Smooth muscle cell (in vitro differentiated cells): Measurements from ENCODE around the gene AKAP7. TPM values are rescaled to one million over a fixed set of nuclear protein-coding genes. Genes with fewer than 3 reads are reported as not detected.

Experiments used
- DNase-seq: peaks from one replicate; lab custom pipeline; 2025; ENCODE audit not compliant: unreplicated experiment; lab: John Stamatoyannopoulos, UW
- H2AFZ ChIP-seq: fragments of 200-600 bp; sonication (generic); 2 replicates; pipeline ENCODE4 v1.6.0; 2016; ENCODE audit warnings: antibody characterized with exemption, low read depth, mild to moderate bottlenecking
- H3F3A ChIP-seq: fragments of 200-600 bp; sonication (generic); 2 replicates; pipeline ENCODE4 v1.6.0; 2017; ENCODE audit warnings: antibody characterized with exemption, low read depth
- H3K27ac ChIP-seq: fragments of 200-600 bp; sonication (generic); 2 replicates; pipeline ENCODE4 v1.5.1; 2016; ENCODE audit warnings: low read depth, mild to moderate bottlenecking
- H3K27me3 ChIP-seq: fragments of 200-600 bp; sonication (generic); 2 replicates; pipeline ENCODE4 v1.6.1; 2016; ENCODE audit warnings: low read depth, mild to moderate bottlenecking
- H3K36me3 ChIP-seq: fragments of 200-600 bp; sonication (generic); 2 replicates; pipeline ENCODE4 v1.5.1; 2016; ENCODE audit warnings: low read depth
- H3K4me1 ChIP-seq: fragments of 200-600 bp; sonication (generic); 2 replicates; pipeline ENCODE4 v1.5.1; 2016; ENCODE audit warnings: low read depth
- H3K4me2 ChIP-seq: fragments of 200-600 bp; sonication (generic); 2 replicates; pipeline ENCODE4 v1.6.0; 2016; ENCODE audit warnings: mild to moderate bottlenecking
- H3K4me3 ChIP-seq: fragments of 200-600 bp; sonication (generic); 2 replicates; pipeline ENCODE4 v1.5.1; 2016; ENCODE audit warnings: mild to moderate bottlenecking
- H3K79me2 ChIP-seq: fragments of 200-600 bp; sonication (generic); 2 replicates; pipeline ENCODE4 v1.6.0; 2016; ENCODE audit warnings: low read depth, mild to moderate bottlenecking
- H3K9ac ChIP-seq: fragments of 200-600 bp; sonication (generic); 2 replicates; pipeline ENCODE4 v1.6.0; 2016; ENCODE audit warnings: low read depth
- H3K9me3 ChIP-seq: fragments of 200-600 bp; sonication (generic); replicated peaks from 2 replicates; pipeline ENCODE4 v1.5.1; 2016; ENCODE audit warnings: low read depth
- H4K20me1 ChIP-seq: fragments of 200-600 bp; sonication (generic); 2 replicates; pipeline ENCODE4 v1.6.0; 2016; ENCODE audit warnings: low read depth
- CTCF ChIP-seq: fragments of 200-600 bp; sonication (generic); IDR thresholded peaks from 2 replicates; pipeline ENCODE4 v1.5.1; 2017; ENCODE audit warnings: borderline replicate concordance, mild to moderate bottlenecking, antibody characterized with exemption; ENCODE audit not compliant: insufficient read depth, poor library complexity, severe bottlenecking
- WGBS: methylation state at CpG from one replicate; pipeline ENCODE4 v1.1.7; 2016; ENCODE audit warnings: low lambda C conversion rate; 5-methylcytosine and 5-hydroxymethylcytosine counted together
- polyA plus RNA-seq: library from polyadenylated mRNA; unstranded; fragments of >200 nt; fragmentation: Nextera tagmentation; extraction: Ambion mirVana; gene quantifications from 2 replicates; pipeline ENCODE4 v1.2.1, GENCODE V29; 2016
- total RNA-seq: library from RNA; depleted of rRNA; stranded (reverse); fragments of >200 nt; gene quantifications from 2 replicates; pipeline ENCODE4 v1.2.3, GENCODE V29; 2014

AKAP7 gene
- total and polyA plus RNA-seq, 2 experiments from 2014 or later: 2.0 to 6.5 TPM

DNA sequence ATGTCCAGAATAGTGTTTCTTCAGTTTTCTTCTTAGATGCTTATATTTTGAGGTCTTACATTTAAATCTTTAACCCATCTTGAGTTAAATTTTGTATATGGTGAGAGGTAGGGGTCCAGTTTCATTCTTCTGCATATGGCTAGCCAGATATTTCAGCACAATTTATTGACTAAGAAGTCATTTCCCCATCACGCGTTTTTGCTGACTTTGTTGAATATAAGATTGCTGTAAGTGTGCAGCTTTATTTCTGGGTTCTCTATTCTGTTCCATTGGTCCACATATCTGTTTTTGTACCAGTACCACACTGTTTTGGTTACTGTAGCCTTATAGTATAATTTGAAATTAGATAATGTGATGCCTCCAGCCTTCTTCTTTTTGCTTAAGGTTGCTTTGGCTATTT is 179.6 kb downstream of the AKAP7 start:
- H3F3A ChIP-seq: no peaks in the 10 kb centered on the region
- H3K4me1 ChIP-seq: no peaks in the 10 kb centered on the region
- H3K36me3 ChIP-seq: no peaks in the 10 kb centered on the region
- no peak overlapping the region for H3K9ac ChIP-seq
- no peak for DNase-seq
- TF ChIP-seq CTCF: no peak
- H3K4me3 ChIP-seq: no peak overlapping the region
- H3K4me2 ChIP-seq: no peak overlapping the region
- no peaks in the 10 kb centered on the region for H3K9me3 ChIP-seq
- no peaks in the 10 kb centered on the region for H3K27me3 ChIP-seq
- no peak overlapping the region for H3K27ac ChIP-seq
- no peak overlapping the region for H2AFZ ChIP-seq
- no peaks in the 10 kb centered on the region for H3K79me2 ChIP-seq
- no peaks in the 10 kb centered on the region for H4K20me1 ChIP-seq
- 93% methylated on average over 2 of the region's 2 CpGs for WGBS

DNA sequence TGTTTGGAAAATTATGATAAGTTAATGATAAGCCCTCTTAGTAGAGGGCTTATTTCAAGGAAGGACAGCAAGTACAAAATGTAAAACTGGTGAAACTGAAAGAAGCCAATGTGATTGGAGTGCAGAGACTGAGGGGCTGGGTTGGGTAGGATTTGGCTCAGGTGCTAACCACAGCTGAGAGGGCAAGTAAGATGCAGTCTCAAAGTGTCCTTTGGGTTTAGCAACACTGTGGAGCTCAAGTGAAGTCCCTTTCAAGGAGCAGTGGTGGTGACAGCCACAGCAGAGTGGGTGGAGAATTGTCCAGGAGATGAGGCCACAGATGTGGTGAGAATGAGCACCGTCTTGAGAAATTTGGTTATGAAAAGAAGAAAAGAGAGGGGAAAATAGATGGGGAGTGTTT is 181.4 kb downstream of the AKAP7 start:
- Histone ChIP-seq H3K79me2 (no peaks in the 10 kb centered on the region), H3K4me2 (no peak overlapping the region), H3K27me3 (peaks cover 2% of the 10 kb centered on the region), H4K20me1 (no peaks in the 10 kb centered on the region), H3K4me1 (no peaks in the 10 kb centered on the region), H3K27ac (no peak overlapping the region), H3F3A (no peaks in the 10 kb centered on the region), H3K36me3 (no peaks in the 10 kb centered on the region), H3K9ac (no peak overlapping the region), H3K9me3 (no peaks in the 10 kb centered on the region), H3K4me3 (no peak overlapping the region), H2AFZ (no peak overlapping the region)
- 50% methylated on average over 1 of the region's 1 CpG for WGBS
- DNase-seq: no peak
- TF ChIP-seq CTCF: no peak

GRCh38 chr6:131317516-131317915 is 182.2 kb downstream of the AKAP7 start:
- H3K9ac ChIP-seq: no peak overlapping the region
- 27% methylated on average over 3 of the region's 3 CpGs for WGBS
- no peaks in the 10 kb centered on the region for H3K36me3 ChIP-seq
- no peaks in the 10 kb centered on the region for H3F3A ChIP-seq
- H3K9me3 ChIP-seq: no peaks in the 10 kb centered on the region
- no peaks in the 10 kb centered on the region for H4K20me1 ChIP-seq
- H2AFZ ChIP-seq: no peak overlapping the region
- H3K27ac ChIP-seq: no peak overlapping the region
- no peak for DNase-seq
- H3K27me3 ChIP-seq: peaks cover 10% of the 10 kb centered on the region
- H3K4me2 ChIP-seq: no peak overlapping the region
- no peak overlapping the region for H3K4me3 ChIP-seq
- H3K4me1 ChIP-seq: no peaks in the 10 kb centered on the region
- H3K79me2 ChIP-seq: no peaks in the 10 kb centered on the region
- no peak for TF ChIP-seq CTCF

DNA sequence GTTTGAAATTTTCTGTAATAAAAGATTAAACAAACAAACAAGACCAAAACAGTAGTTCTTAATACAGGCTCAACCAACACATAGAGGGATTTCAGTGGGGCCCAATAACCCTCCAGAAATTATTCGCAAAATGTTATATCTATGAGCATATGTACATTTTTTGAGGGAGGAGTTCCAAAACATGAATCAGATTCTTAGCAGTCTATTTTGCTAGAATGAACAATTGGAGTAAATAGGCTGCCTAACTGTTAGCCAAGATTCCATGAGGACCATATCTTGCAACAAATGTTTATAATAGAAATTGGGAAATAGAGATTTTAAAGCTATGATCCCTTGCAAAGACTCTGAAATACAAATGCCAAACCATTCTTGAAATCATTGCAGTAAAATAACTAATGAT is 186.3 kb downstream of the AKAP7 start:
- Histone ChIP-seq H4K20me1 (no peaks in the 10 kb centered on the region), H3K36me3 (no peaks in the 10 kb centered on the region), H2AFZ (no peak overlapping the region), H3K4me2 (no peak overlapping the region), H3K4me3 (no peak overlapping the region), H3F3A (no peaks in the 10 kb centered on the region), H3K9me3 (no peaks in the 10 kb centered on the region), H3K79me2 (no peaks in the 10 kb centered on the region), H3K4me1 (no peaks in the 10 kb centered on the region), H3K9ac (no peak overlapping the region), H3K27ac (no peak overlapping the region), H3K27me3 (peaks cover 12% of the 10 kb centered on the region)
- 84% methylated on average over 1 of the region's 1 CpG for WGBS
- DNase-seq: no peak
- no peak for TF ChIP-seq CTCF
